ENCODE data around the gene MUTYH.

- no peak for TF ChIP-seq CTCF (IDR thresholded peaks at IDR 0.05)
- TF ChIP-seq POLR2A (IDR thresholded peaks at IDR 0.05; ENCODE audit: low read depth): no peak
Observed at GRCh38 chr1:45319761-45320160, 20.5 kb downstream of the MUTYH start.
